Brain microvascular endothelial cell (primary cell): Measurements from ENCODE around the gene PSENEN.
A peak's percentile ranks its signal among the peaks of the same experiment; 100 is the strongest.

Experiments
- DNase-seq: peaks from one replicate; pipeline ENCODE4 v3.0.0-alpha.2; 2020
- H3K27ac ChIP-seq: fragments of 250-450 bp; sonication (Bioruptor Pico); 2 replicates; pipeline ENCODE4 v1.5.1; 2020; ENCODE audit warnings: mild to moderate bottlenecking, moderate library complexity
- H3K27me3 ChIP-seq: fragments of 250-450 bp; sonication (Bioruptor Pico); replicated peaks from 2 replicates; pipeline ENCODE4 v1.5.1; 2020; ENCODE audit warnings: mild to moderate bottlenecking
- H3K36me3 ChIP-seq: fragments of 250-450 bp; sonication (Bioruptor Pico); replicated peaks from 2 replicates; pipeline ENCODE4 v1.5.1; 2020; ENCODE audit warnings: mild to moderate bottlenecking
- H3K4me3 ChIP-seq: 2 replicates; pipeline ENCODE4 v1.5.1; 2011; ENCODE audit warnings: low read depth, mild to moderate bottlenecking, control low read depth, low read length, moderate library complexity
- in situ Hi-C: cut with HindIII; loops from 2 replicates; pipeline ENCODE4 v1.10.0; 2017; ENCODE audit warnings: low sequenced_read_pairs, low pct_ligation_motif_present
- TF ChIP-seq, protein P1 (sequence below): IDR thresholded peaks from 2 replicates; pipeline ENCODE4 v1.5.1; 2011; ENCODE audit warnings: low read depth, mild to moderate bottlenecking, moderate library complexity, low read length, control low read depth, inconsistent platforms; ENCODE audit errors: missing control alignments

PSENEN gene, protein sequence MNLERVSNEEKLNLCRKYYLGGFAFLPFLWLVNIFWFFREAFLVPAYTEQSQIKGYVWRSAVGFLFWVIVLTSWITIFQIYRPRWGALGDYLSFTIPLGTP

GRCh38 chr19:35745328-35746086, at the start of gene PSENEN, which contains the start of gene U2AF1L4:
PSENEN (plus strand) TSS chr19:35745651; CDS start chr19:35745931, 280 bp downstream.
U2AF1L4 (minus strand) TSS chr19:35745418; CDS start chr19:35745391, 27 bp downstream.
- H3K36me3 ChIP-seq, result no peaks in the 10 kb centered on the region
- peak; percentile 97 for DNase-seq
- in situ Hi-C loops, result no loop called here

DNA sequence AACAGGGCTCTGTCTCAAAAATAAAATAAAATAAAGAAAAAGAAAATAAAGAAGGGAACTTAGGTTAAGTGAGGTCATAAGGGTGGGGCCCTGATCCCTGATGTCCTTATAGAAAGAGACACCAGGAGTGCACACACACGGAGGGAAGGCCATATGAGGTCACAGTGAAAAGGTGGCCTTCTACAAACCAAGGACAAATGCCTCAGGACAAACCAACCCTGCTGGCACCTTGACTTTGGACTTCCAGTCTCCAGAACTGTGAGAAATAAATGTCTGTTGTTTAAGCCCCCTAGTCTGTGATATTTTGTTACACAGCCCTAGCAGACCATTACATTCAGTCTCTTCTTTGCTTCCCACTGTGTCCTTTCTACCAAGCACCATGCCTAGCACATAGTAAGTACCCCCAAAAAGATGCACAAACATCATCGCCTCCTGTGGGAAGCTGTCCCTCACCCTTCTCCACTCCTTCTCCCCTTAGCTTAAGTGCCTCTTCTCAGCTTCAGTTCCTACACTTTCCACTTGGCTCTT, 49.5 kb upstream of the PSENEN start:
- TF ChIP-seq, protein P1, sequence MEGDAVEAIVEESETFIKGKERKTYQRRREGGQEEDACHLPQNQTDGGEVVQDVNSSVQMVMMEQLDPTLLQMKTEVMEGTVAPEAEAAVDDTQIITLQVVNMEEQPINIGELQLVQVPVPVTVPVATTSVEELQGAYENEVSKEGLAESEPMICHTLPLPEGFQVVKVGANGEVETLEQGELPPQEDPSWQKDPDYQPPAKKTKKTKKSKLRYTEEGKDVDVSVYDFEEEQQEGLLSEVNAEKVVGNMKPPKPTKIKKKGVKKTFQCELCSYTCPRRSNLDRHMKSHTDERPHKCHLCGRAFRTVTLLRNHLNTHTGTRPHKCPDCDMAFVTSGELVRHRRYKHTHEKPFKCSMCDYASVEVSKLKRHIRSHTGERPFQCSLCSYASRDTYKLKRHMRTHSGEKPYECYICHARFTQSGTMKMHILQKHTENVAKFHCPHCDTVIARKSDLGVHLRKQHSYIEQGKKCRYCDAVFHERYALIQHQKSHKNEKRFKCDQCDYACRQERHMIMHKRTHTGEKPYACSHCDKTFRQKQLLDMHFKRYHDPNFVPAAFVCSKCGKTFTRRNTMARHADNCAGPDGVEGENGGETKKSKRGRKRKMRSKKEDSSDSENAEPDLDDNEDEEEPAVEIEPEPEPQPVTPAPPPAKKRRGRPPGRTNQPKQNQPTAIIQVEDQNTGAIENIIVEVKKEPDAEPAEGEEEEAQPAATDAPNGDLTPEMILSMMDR, result no peak
- H3K27ac ChIP-seq, result no peak overlapping the region
- no peaks in the 10 kb centered on the region for H3K36me3 ChIP-seq
- H3K27me3 ChIP-seq, result no peaks in the 10 kb centered on the region
- in situ Hi-C loops, result no loop called here
- H3K4me3 ChIP-seq, result no peak overlapping the region
- no peak for DNase-seq

More at GRCh38 chr19:35745328-35746086, at the start of gene PSENEN, which contains the start of gene U2AF1L4:
- H3K27ac ChIP-seq, result peak within 1 kb of the TSS; percentile 96
- peak within 1 kb of the TSS; percentile 84 for H3K4me3 ChIP-seq
- H3K27me3 ChIP-seq, result no peaks in the 10 kb centered on the region
- TF ChIP-seq, protein P1, result no peak

DNA sequence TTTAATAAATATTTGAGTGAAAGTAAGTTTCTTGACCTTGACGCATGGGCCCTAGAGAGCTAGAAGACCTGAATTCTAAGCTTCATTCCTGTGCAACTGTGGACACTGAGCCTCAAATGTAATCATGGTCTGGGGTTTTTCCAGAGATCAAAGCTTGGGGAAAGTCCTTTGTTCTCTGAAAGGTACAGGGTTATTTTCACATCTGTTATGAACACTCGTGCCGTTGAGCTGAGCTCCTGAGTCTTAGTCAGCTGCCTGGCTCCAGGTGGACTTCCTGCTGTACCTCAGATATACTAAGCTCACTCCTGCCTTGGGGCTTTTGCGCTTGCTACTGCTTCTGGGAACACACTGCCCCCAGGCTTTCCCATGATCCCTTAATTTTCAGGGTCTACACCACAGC, 48.6 kb upstream of the PSENEN start:
- in situ Hi-C loops, result no loop called here
- TF ChIP-seq, protein P1, result no peak
- H3K27me3 ChIP-seq, result no peaks in the 10 kb centered on the region
- H3K36me3 ChIP-seq, result no peaks in the 10 kb centered on the region
- no peak overlapping the region for H3K4me3 ChIP-seq
- no peak overlapping the region for H3K27ac ChIP-seq
- no peak for DNase-seq

- peak overlapping the region; percentile 62 for H3K4me3 ChIP-seq
- H3K36me3 ChIP-seq, result no peaks in the 10 kb centered on the region
- no peaks in the 10 kb centered on the region for H3K27me3 ChIP-seq
- H3K27ac ChIP-seq, result no peak overlapping the region
- DNase-seq, result peak; percentile 98
- TF ChIP-seq, protein P1, result no peak
- in situ Hi-C loops, result no loop called here
Observed at GRCh38 chr19:35702223-35703012, 43.0 kb upstream of the PSENEN start.

DNA sequence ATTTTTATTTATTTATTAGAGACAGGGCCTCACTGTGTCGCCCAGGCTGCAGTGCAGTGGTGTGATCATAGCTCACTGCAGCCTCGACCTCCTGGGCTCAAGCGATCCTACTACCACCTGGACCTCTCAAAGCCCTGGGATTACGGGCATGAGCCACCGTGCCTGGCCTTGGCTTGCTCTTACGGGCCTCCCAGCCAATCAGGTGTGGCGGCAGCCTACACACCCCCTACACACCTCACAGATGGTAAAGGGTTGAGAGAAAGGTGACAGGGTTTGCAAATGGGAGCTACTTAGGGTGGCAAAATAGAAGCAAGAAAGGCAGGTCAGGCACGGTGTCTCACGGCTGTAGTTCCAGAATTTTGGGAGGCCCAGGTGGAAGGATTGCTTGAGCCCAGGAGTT, 42.1 kb upstream of the PSENEN start:
- H3K4me3 ChIP-seq, result no peak overlapping the region
- H3K27me3 ChIP-seq, result no peaks in the 10 kb centered on the region
- no peak overlapping the region for H3K27ac ChIP-seq
- TF ChIP-seq, protein P1, result no peak
- no peak for DNase-seq
- in situ Hi-C loops, result no loop called here
- H3K36me3 ChIP-seq, result no peaks in the 10 kb centered on the region
